Esophagus squamous epithelium (tissue), 4 donors: Measurements from ENCODE around the gene RNF133.

Source experiments
- POLR2A ChIP-seq, 4 donors: fragments of 450-650 bp; IDR thresholded peaks; one replicate each; pipeline ENCODE4 v1.6.1; 2017; ENCODE audit warnings: antibody characterized with exemption in 4 of 4, mild to moderate bottlenecking in 4 of 4, moderate library complexity in 3 of 4
- TF ChIP-seq, protein P1 (sequence below), 6 experiments: fragments of 450-650 bp in 4 of 6; fragments of 200-600 bp in 2 of 6; sonication (generic) in 2 of 6; IDR thresholded peaks; one replicate each; pipeline ENCODE4 v1.5.1; 2016 to 2019; ENCODE audit warnings: antibody characterized with exemption in 6 of 6, mild to moderate bottlenecking in 4 of 6, moderate library complexity in 4 of 6

DNA sequence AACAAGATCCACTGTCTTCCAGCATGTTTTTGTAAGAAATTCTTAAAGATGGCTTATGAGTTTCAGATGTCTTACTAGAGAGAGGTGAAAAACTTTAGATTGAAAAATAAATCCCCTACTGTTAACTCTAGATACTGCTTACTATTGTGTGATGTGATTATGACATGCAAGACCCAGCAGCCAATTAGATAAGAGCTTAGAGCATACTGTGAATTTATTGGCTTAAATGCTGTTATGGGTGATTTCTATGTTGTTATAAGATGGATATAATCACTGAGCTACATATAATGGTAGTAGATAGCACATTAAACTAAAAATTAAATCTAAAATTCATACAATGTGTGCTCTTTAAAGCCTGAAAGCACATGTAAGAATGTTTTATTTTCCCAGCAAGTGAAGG, at the start of gene RNF133:
- TF ChIP-seq, protein P1, sequence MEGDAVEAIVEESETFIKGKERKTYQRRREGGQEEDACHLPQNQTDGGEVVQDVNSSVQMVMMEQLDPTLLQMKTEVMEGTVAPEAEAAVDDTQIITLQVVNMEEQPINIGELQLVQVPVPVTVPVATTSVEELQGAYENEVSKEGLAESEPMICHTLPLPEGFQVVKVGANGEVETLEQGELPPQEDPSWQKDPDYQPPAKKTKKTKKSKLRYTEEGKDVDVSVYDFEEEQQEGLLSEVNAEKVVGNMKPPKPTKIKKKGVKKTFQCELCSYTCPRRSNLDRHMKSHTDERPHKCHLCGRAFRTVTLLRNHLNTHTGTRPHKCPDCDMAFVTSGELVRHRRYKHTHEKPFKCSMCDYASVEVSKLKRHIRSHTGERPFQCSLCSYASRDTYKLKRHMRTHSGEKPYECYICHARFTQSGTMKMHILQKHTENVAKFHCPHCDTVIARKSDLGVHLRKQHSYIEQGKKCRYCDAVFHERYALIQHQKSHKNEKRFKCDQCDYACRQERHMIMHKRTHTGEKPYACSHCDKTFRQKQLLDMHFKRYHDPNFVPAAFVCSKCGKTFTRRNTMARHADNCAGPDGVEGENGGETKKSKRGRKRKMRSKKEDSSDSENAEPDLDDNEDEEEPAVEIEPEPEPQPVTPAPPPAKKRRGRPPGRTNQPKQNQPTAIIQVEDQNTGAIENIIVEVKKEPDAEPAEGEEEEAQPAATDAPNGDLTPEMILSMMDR (IDR thresholded peaks at IDR 0.05): no peak
- TF ChIP-seq POLR2A (IDR thresholded peaks at IDR 0.05): no peak
